ENCODE data around the gene SPTBN4. TPM values are rescaled to one million over a fixed set of nuclear protein-coding genes. Genes with fewer than 3 reads are reported as not detected.
"Not testable (repeated sequence)": the region's sequence is repeated elsewhere in the genome, so short reads cannot be mapped to it uniquely, and the experiment has no call there.

The SPTBN4 gene
- total RNA-seq, 1 experiment from 2014 or later, result 0.63 TPM

- H3K27ac Mint-ChIP-seq (ENCODE audit: low read depth, unreplicated experiment), result no peak overlapping the region
- H3K9me3 Mint-ChIP-seq (ENCODE audit: unreplicated experiment), result no peaks in the 10 kb centered on the region
- no peak for DNase-seq (ENCODE audit: unreplicated experiment)
- H3K36me3 Mint-ChIP-seq (ENCODE audit: insufficient read depth, unreplicated experiment), result peaks cover 32% of the 10 kb centered on the region
- no peaks in the 10 kb centered on the region for H3K27me3 Mint-ChIP-seq (ENCODE audit: insufficient read depth, unreplicated experiment)
- no TSS peak for BruUV-seq (replicated peaks)
- H3K4me1 Mint-ChIP-seq (ENCODE audit: insufficient read depth, unreplicated experiment), result peaks cover 8% of the 10 kb centered on the region
- H3K4me3 Mint-ChIP-seq (ENCODE audit: unreplicated experiment), result no peak overlapping the region
- ChIA-PET POLR2A (interaction anchor here (1.9 kb wide), 1 partner anchor 16 kb away, joined by 5 read pairs; no protein-coding TSS in a partner anchor), CTCF (interaction anchor here (1.5 kb wide), 1 partner anchor 153 kb away, joined by 3 read pairs; no protein-coding TSS in a partner anchor)
- intact Hi-C loops (cut with micrococcal nuclease), result no loop called here
- TF ChIP-seq, protein P1, sequence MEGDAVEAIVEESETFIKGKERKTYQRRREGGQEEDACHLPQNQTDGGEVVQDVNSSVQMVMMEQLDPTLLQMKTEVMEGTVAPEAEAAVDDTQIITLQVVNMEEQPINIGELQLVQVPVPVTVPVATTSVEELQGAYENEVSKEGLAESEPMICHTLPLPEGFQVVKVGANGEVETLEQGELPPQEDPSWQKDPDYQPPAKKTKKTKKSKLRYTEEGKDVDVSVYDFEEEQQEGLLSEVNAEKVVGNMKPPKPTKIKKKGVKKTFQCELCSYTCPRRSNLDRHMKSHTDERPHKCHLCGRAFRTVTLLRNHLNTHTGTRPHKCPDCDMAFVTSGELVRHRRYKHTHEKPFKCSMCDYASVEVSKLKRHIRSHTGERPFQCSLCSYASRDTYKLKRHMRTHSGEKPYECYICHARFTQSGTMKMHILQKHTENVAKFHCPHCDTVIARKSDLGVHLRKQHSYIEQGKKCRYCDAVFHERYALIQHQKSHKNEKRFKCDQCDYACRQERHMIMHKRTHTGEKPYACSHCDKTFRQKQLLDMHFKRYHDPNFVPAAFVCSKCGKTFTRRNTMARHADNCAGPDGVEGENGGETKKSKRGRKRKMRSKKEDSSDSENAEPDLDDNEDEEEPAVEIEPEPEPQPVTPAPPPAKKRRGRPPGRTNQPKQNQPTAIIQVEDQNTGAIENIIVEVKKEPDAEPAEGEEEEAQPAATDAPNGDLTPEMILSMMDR (IDR thresholded peaks at IDR 0.05; ENCODE audit: unreplicated experiment), result no peak
Measured at GRCh38 chr19:40458597-40458974, 8.2 kb upstream of the SPTBN4 start.

DNA sequence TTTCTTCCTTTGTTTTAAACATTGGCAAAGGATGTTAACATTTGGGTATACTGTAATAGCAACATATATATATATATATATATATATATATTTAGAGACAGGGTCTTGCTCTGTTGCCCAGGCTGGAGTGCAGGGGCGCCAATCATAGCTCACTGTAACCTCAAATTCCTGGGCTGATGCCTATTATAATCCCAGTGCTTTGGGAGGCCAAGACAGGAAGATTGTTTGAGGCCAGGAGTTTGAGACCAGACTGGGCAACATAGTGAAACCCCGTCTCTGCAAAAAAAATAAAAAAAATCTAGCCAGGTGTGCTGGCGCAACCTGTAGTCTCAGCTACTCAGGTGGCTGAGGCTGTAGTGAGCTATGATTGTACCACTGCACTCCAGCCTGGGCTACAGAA, 6.6 kb upstream of the SPTBN4 start:
- POLR2A ChIA-PET, result interaction anchor here (1.1 to 1.2 kb wide), 2 partner anchors 17 to 34 kb away, joined by 3 to 5 read pairs; partner anchors contain the start of gene SERTAD1
- H3K27ac Mint-ChIP-seq (ENCODE audit: low read depth, unreplicated experiment), result no peak overlapping the region
- H3K27me3 Mint-ChIP-seq (ENCODE audit: insufficient read depth, unreplicated experiment), result no peaks in the 10 kb centered on the region
- peaks cover 10% of the 10 kb centered on the region for H3K4me1 Mint-ChIP-seq (ENCODE audit: insufficient read depth, unreplicated experiment)
- TF ChIP-seq, protein P1 (IDR thresholded peaks at IDR 0.05; ENCODE audit: unreplicated experiment), result no peak
- H3K9me3 Mint-ChIP-seq (ENCODE audit: unreplicated experiment), result no peaks in the 10 kb centered on the region
- intact Hi-C loops (cut with micrococcal nuclease), result loop anchor here (5.0 kb wide), 1 partner anchor 62 kb away; no protein-coding TSS in a partner anchor
- no peak overlapping the region for H3K4me3 Mint-ChIP-seq (ENCODE audit: unreplicated experiment)
- BruUV-seq (replicated peaks), result no TSS peak
- H3K36me3 Mint-ChIP-seq (ENCODE audit: insufficient read depth, unreplicated experiment), result peaks cover 32% of the 10 kb centered on the region
- DNase-seq (ENCODE audit: unreplicated experiment), result no peak
- CTCF ChIA-PET, result interaction anchor here (0.9 to 1.5 kb wide), 2 partner anchors 40 to 155 kb away, joined by 3 read pairs; no protein-coding TSS in a partner anchor

- H3K27ac Mint-ChIP-seq (ENCODE audit: low read depth, unreplicated experiment), result no peak overlapping the region
- H3K27me3 Mint-ChIP-seq (ENCODE audit: insufficient read depth, unreplicated experiment), result no peaks in the 10 kb centered on the region
- intact Hi-C loops (cut with micrococcal nuclease), result loop anchor here (5.0 kb wide), 1 partner anchor 61 kb away; no protein-coding TSS in a partner anchor
- TF ChIP-seq, protein P1 (IDR thresholded peaks at IDR 0.05; ENCODE audit: unreplicated experiment), result no peak
- H3K4me3 Mint-ChIP-seq (ENCODE audit: unreplicated experiment), result no peak overlapping the region
- ChIA-PET CTCF (interaction anchor here (0.9 to 4.5 kb wide), 3 partner anchors 9 to 173 kb away, joined by 3 to 35 read pairs (median 4); partner anchors contain the start of gene LTBP4), POLR2A (interaction anchor here (0.5 to 4.5 kb wide), 3 partner anchors 8 to 144 kb away, joined by 3 to 64 read pairs (median 3); partner anchors contain the start of gene SERTAD3)
- no peaks in the 10 kb centered on the region for H3K9me3 Mint-ChIP-seq (ENCODE audit: unreplicated experiment)
- H3K36me3 Mint-ChIP-seq (ENCODE audit: insufficient read depth, unreplicated experiment), result peaks cover 18% of the 10 kb centered on the region
- H3K4me1 Mint-ChIP-seq (ENCODE audit: insufficient read depth, unreplicated experiment), result peaks cover 18% of the 10 kb centered on the region
- DNase-seq (ENCODE audit: unreplicated experiment), result no peak
- no TSS peak for BruUV-seq (replicated peaks)
Measured at GRCh38 chr19:40461669-40462221, 5.1 kb upstream of the SPTBN4 start.

DNA sequence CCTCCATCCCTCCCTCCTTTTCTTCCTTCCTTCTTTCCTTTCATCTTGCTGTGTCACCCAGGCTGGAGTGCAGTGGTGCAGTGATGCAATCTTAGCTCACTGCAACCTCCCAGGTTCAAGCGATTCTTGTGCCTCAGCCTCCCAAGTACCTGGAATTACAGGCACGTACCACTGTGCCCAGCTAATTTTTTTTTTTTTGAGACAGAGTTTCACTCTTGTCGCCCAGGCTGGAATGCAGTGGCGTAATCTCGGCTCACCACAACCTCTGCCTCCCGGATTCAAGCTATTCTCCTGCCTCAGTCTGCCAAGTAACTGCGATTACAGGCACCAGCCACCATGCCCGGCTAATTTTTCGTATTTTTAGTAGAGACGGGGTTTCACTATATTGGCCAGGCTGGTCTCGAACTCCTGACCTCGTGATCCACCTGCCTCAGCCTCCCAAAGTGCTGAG, 3.2 kb upstream of the SPTBN4 start:
- POLR2A ChIA-PET, result interaction anchor here (0.8 to 4.6 kb wide), 20 partner anchors 9 to 287 kb away, joined by 3 to 94 read pairs (median 6); partner anchors contain the start of genes ACTMAP, C19orf47, PLD3 and SERTAD1
- BruUV-seq (replicated peaks); H3K9me3 Mint-ChIP-seq (ENCODE audit: unreplicated experiment); H3K36me3 Mint-ChIP-seq (ENCODE audit: insufficient read depth, unreplicated experiment); H3K27me3 Mint-ChIP-seq (ENCODE audit: insufficient read depth, unreplicated experiment): not testable (repeated sequence)
- Mint-ChIP-seq H3K27ac (ENCODE audit: low read depth, unreplicated experiment) (peak overlapping the region; percentile 16), H3K4me3 (ENCODE audit: unreplicated experiment) (peak overlapping the region; percentile 98), H3K4me1 (ENCODE audit: insufficient read depth, unreplicated experiment) (peaks cover 19% of the 10 kb centered on the region)
- CTCF ChIA-PET, result interaction anchor here (0.5 to 4.5 kb wide), 27 partner anchors 7 to 1088 kb away, joined by 3 to 40 read pairs (median 4); partner anchors contain the start of genes LTBP4 and SERTAD1
- intact Hi-C loops (cut with micrococcal nuclease), result loop anchor here (1.0 to 5.0 kb wide), 4 partner anchors 19 to 135 kb away; partner anchors contain the start of gene SERTAD3
- peak; percentile 66 for DNase-seq (ENCODE audit: unreplicated experiment)
